ENCODE measurements around the gene PI4KA.

Gene PI4KA

DNA sequence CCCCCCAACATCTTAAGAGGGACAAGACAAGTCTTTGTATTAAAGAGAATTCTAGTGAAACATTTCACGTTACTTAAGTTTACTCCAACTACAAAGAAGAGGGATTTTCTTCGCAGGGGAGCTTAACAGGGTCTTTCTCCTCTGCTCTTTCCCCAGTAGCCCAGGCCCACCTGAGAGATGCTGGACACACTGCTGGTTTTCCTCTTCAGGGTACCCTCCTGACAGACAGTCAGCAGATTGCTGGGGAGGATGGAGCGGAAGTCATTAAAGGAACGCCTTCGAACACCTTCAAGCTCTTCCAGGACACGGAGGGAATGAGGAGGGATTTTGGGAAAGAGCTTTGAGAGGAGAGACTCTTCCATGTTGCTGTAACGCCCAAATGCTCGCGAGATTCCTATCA lies 39.1 kb downstream of the PI4KA start:
- DNase-seq: no peak
- TF ChIP-seq CTCF (IDR thresholded peaks at IDR 0.05; ENCODE audit: low read depth, low read length, missing control alignments): no peak
- in situ Hi-C loops (cut with HindIII; ENCODE audit: low pct_ligation_motif_present, low sequenced_read_pairs): no loop called here
- Histone ChIP-seq H3K36me3 (replicated peaks) (peaks cover 47% of the 10 kb centered on the region), H3K4me3 (ENCODE audit: low read depth, low read length) (no peak overlapping the region), H3K27me3 (replicated peaks) (no peaks in the 10 kb centered on the region), H3K27ac (no peak overlapping the region)

GRCh38 chr22:20818471-20818870 lies 40.1 kb downstream of the PI4KA start:
- TF ChIP-seq CTCF (IDR thresholded peaks at IDR 0.05; ENCODE audit: low read depth, low read length, missing control alignments): no peak
- peaks cover 40% of the 10 kb centered on the region for H3K36me3 ChIP-seq (replicated peaks)
- H3K27ac ChIP-seq: no peak overlapping the region
- DNase-seq: no peak
- H3K4me3 ChIP-seq (ENCODE audit: low read depth, low read length): no peak overlapping the region
- in situ Hi-C loops (cut with HindIII; ENCODE audit: low pct_ligation_motif_present, low sequenced_read_pairs): no loop called here
- H3K27me3 ChIP-seq (replicated peaks): no peaks in the 10 kb centered on the region

DNA sequence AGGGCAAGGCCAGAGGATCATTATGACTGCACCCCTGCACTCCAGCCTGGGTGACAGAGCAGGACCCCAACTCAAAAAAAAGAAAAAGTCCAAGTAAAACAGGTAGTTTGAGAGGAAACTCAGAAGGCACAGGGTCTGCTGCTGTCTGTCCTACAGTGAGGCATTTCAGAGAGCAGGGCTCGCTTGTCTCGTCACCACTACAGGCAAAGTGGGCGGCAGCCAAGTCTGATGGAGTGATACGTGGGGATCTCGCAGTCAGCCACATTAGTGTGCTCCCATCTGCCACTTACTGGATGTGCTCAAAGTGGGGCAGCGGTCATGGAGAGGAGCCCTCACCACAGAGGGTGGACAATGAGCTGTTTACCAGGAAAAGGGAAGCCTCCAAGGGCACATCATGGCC lies 42.1 kb downstream of the PI4KA start:
- in situ Hi-C loops (cut with HindIII; ENCODE audit: low pct_ligation_motif_present, low sequenced_read_pairs): no loop called here
- no peak for DNase-seq
- no peaks in the 10 kb centered on the region for H3K27me3 ChIP-seq (replicated peaks)
- no peak overlapping the region for H3K27ac ChIP-seq
- H3K36me3 ChIP-seq (replicated peaks): peaks cover 40% of the 10 kb centered on the region
- TF ChIP-seq CTCF (IDR thresholded peaks at IDR 0.05; ENCODE audit: low read depth, low read length, missing control alignments): no peak
- no peak overlapping the region for H3K4me3 ChIP-seq (ENCODE audit: low read depth, low read length)

DNA sequence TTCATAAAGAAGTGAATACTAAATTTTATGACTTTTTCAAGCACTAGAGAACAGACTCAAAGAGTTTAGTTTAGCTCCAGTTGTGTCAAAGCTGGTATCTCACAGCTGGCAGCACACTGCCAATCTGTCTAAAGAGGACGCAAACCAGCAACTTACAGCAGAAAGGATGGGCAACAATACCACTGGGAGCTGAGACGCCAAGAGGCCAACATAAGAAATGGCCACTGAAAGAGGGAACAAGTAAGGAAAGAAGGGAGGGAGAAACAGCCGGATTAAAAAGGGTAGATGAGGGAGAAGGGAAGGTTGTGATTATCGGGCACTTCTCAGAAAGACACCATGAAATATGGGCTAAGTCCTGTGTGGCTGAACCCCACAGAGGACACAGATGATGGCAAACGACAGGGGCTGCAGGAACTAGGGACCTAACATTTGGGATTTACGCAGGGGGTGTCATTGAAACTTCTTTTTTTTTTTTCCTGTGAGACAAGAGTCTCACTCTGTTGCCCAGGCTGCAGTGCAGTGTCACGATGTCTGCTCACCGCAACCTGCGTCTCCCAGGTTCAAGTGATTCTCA lies 43.0 kb downstream of the PI4KA start:
- no peak for TF ChIP-seq CTCF (IDR thresholded peaks at IDR 0.05; ENCODE audit: low read depth, low read length, missing control alignments)
- Histone ChIP-seq H3K4me3 (ENCODE audit: low read depth, low read length) (no peak overlapping the region), H3K27me3 (replicated peaks) (no peaks in the 10 kb centered on the region), H3K27ac (no peak overlapping the region), H3K36me3 (replicated peaks) (peaks cover 43% of the 10 kb centered on the region)
- in situ Hi-C loops (cut with HindIII; ENCODE audit: low pct_ligation_motif_present, low sequenced_read_pairs): no loop called here
- DNase-seq: no peak

- TF ChIP-seq CTCF (IDR thresholded peaks at IDR 0.05; ENCODE audit: low read depth, low read length, missing control alignments): no peak
- DNase-seq: no peak
- in situ Hi-C loops (cut with HindIII; ENCODE audit: low pct_ligation_motif_present, low sequenced_read_pairs): no loop called here
- H3K4me3 ChIP-seq (ENCODE audit: low read depth, low read length): no peak overlapping the region
- H3K27ac ChIP-seq: no peak overlapping the region
- H3K27me3 ChIP-seq (replicated peaks): no peaks in the 10 kb centered on the region
- H3K36me3 ChIP-seq (replicated peaks): peaks cover 41% of the 10 kb centered on the region
Observed at GRCh38 chr22:20814221-20814808, 44.3 kb downstream of the PI4KA start.

- no peak for TF ChIP-seq CTCF (IDR thresholded peaks at IDR 0.05; ENCODE audit: low read depth, low read length, missing control alignments)
- DNase-seq: no peak
- Histone ChIP-seq H3K4me3 (ENCODE audit: low read depth, low read length) (no peak overlapping the region), H3K27me3 (replicated peaks) (no peaks in the 10 kb centered on the region), H3K36me3 (replicated peaks) (peaks cover 35% of the 10 kb centered on the region), H3K27ac (no peak overlapping the region)
- in situ Hi-C loops (cut with HindIII; ENCODE audit: low pct_ligation_motif_present, low sequenced_read_pairs): no loop called here
Observed at GRCh38 chr22:20813056-20813455, 45.6 kb downstream of the PI4KA start.
